ENCODE results near the gene CDH26.

CDH26 gene

DNA sequence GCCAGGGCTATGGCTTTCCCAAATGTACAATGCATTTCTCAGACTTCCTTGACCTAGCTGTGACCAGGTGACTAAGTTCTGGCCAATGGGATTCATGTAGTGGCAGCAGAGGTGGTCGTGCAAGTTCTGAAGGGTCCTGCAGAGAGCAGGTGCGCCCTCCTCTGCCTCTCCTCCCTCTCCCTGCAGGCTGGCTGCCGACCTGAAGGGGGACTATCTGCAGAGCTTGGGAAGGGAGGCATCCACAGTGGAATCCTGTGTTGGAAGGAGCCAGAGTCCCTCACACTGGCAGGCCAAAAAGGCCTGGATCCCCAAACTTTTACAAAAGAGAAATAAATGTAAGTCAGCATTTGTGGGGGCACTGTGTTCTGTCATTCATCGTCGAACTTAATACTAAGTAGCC, 66.6 kb downstream of the CDH26 start:
- H3K4me3 ChIP-seq (ENCODE audit: control insufficient read depth, low read depth, low read length) = no peak overlapping the region
- TF ChIP-seq, protein P1, sequence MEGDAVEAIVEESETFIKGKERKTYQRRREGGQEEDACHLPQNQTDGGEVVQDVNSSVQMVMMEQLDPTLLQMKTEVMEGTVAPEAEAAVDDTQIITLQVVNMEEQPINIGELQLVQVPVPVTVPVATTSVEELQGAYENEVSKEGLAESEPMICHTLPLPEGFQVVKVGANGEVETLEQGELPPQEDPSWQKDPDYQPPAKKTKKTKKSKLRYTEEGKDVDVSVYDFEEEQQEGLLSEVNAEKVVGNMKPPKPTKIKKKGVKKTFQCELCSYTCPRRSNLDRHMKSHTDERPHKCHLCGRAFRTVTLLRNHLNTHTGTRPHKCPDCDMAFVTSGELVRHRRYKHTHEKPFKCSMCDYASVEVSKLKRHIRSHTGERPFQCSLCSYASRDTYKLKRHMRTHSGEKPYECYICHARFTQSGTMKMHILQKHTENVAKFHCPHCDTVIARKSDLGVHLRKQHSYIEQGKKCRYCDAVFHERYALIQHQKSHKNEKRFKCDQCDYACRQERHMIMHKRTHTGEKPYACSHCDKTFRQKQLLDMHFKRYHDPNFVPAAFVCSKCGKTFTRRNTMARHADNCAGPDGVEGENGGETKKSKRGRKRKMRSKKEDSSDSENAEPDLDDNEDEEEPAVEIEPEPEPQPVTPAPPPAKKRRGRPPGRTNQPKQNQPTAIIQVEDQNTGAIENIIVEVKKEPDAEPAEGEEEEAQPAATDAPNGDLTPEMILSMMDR (conservative IDR thresholded peaks at IDR 0.05; ENCODE audit: control insufficient read depth, insufficient read depth, low read depth, low read length) = no peak
- DNase-seq (ENCODE audit: low read depth) = no peak

DNA sequence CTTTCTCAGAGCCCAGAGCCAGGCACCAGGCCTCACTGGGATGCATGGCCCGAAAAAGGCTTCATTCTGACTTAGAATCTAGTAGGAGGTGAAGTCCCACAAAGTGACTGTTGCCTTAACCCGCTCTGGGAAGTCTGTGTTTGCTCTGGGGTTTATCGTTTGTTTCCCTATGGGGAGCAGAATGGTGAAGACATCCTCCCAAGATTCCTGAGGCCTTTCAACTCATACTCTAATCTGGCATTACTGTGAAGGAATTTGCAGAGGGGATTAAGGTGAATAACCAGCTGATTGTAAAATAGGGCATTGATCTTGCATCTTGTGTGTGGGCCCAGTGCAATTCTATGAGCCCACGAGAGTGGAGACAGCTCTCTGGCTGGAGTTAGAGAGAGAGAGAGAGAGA, 67.8 kb downstream of the CDH26 start:
- TF ChIP-seq, protein P1 (conservative IDR thresholded peaks at IDR 0.05; ENCODE audit: control insufficient read depth, insufficient read depth, low read depth, low read length) = no peak
- no peak for DNase-seq (ENCODE audit: low read depth)
- H3K4me3 ChIP-seq (ENCODE audit: control insufficient read depth, low read depth, low read length) = no peak overlapping the region

DNA sequence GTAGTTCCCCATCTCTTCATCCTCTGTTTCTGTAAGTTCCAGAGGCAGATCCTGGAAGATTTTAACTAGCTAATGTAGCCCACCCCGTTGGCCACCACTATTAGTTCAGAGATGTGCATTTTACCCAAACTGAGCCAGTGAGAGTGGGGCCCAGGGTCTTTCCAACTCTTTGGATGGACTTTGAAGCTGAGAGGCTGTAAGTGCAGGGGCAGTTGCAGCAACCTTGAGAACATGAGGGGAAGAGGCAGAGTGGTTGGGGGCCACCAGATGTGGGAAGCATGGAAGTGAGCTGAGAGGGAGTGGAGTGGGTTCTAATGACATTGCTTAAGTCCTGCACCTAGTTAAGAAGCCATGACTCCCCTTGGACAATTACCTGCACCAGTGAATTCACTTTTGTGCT, 72.2 kb downstream of the CDH26 start:
- H3K4me3 ChIP-seq (ENCODE audit: control insufficient read depth, low read depth, low read length) = no peak overlapping the region
- TF ChIP-seq, protein P1 (conservative IDR thresholded peaks at IDR 0.05; ENCODE audit: control insufficient read depth, insufficient read depth, low read depth, low read length) = no peak
- no peak for DNase-seq (ENCODE audit: low read depth)

DNA sequence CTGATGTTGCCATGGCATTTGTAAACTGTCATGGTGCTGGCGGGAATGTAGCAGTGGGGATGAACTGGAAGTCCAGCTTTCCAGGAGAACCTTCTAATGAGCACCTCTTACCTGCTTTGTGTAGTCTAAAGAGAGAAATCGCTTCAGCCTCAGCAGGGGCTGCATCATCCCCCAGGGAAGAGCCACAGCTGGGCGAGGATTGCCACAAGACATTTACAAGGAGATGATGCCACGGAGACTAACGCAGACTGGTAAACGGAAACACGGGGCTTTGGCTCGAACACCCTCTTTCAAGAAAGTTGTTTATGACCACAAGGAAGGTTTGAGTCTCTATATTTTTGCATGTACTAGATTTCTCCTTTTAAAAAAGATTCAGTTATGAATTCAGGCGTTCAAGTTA, 72.9 kb downstream of the CDH26 start:
- no peak for DNase-seq (ENCODE audit: low read depth)
- TF ChIP-seq, protein P1 (conservative IDR thresholded peaks at IDR 0.05; ENCODE audit: control insufficient read depth, insufficient read depth, low read depth, low read length) = no peak
- no peak overlapping the region for H3K4me3 ChIP-seq (ENCODE audit: control insufficient read depth, low read depth, low read length)

DNA sequence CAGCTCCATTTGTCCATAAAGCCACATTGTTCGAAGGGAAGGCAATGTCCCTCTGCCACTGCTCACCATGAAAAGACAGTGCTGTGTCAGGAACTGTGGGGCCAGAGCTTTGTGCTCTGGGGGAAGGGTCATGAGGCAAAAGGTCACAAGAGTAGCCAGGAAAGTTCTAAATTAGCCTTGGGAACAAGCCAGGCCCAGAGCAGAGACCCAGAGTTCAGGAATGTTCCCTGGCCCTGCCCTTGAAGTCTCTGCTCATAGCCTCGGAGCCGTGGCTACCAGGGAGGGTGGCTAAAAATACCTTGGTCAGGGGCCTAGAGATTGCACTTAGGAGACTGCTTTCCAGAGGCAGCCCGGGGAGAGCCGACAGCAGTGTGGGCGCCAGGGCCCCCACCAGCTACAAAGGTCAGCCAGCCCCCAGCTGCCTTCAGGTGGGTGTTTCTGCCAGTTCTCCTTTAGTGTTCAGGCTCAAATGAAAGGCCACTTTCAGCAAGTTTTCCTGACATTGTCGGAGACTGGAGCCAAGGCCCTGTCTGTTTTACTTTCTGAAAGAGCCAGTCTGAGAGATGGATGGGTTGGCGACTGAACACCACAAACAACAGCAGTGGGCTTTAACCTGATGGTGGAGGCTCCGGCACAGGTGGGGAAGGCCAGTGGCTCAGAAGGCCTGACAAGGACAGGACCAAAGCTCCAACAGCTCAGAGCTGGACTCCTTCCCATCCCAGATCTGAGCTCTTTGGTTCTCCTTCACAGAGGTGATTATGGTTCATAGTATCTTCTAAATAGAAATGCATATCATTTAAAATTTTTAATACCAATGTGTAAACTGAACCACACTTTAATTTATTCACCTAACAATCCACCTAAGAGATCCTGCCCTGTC, 76.2 kb downstream of the CDH26 start:
- no peak for DNase-seq (ENCODE audit: low read depth)
- no peak overlapping the region for H3K4me3 ChIP-seq (ENCODE audit: control insufficient read depth, low read depth, low read length)
- TF ChIP-seq, protein P1 (conservative IDR thresholded peaks at IDR 0.05; ENCODE audit: control insufficient read depth, insufficient read depth, low read depth, low read length) = no peak

DNA sequence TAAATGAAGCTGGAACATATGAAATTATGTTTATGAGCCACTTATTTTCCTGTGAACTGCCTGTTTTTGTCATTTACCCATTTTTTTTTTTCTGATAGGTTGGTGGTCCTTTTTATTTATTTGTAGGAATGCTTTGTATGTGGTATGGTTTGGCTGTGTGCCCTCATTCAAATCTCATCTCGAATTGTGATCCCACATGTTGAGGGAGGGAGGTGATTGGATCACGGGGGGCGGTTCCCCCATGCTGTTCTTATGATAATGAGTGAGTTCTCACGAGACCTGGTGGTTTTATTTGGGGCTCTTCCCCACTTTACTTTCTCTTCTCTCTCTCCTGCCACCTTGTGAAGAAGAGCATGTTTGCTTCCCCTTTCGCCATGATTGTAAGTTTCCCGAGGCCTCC, 77.3 kb downstream of the CDH26 start:
- TF ChIP-seq, protein P1 (conservative IDR thresholded peaks at IDR 0.05; ENCODE audit: control insufficient read depth, insufficient read depth, low read depth, low read length) = no peak
- H3K4me3 ChIP-seq (ENCODE audit: control insufficient read depth, low read depth, low read length) = no peak overlapping the region
- no peak for DNase-seq (ENCODE audit: low read depth)

Data from fibroblast of mammary gland (primary cell).